Naive thymus-derived CD8-positive, alpha-beta T cell (primary cell): ENCODE data around the gene AWAT1. TPM values are rescaled to one million over a fixed set of nuclear protein-coding genes. Genes with fewer than 3 reads are reported as not detected.
"Not testable (repeated sequence)": the region's sequence is repeated elsewhere in the genome, so short reads cannot be mapped to it uniquely, and the experiment has no call there.

Source experiments
- ATAC-seq, 2 donors: fragments of 150-1000 bp; cut with Tn5 transposase in 1 of 2; sonication (Bioruptor Pico), chemical (Tn5 transposase) in 1 of 2; 1 replicate in 1 of 2; 2 replicates in 1 of 2; pipeline ENCODE4 v1.10.0; 2021; ENCODE audit warnings: mild to moderate bottlenecking in 2 of 2, moderate library complexity in 2 of 2
- POLR2A ChIA-PET: fragments of 350-600 bp; sonication (Branson Sonifier 250); formaldehyde crosslinking; loops from one replicate; lab custom pipeline; 2021; ENCODE audit warnings: antibody characterized with exemption; lab: Charles Lee
- DNase-seq, 10 donors: peaks; one replicate each; pipeline versions ENCODE4 v3.0.0 to v3.0.0-alpha.2; 2020 to 2022
- H3K27ac Mint-ChIP-seq, 10 donors: one replicate each; pipeline ENCODE4 v1.8.0; 2020 to 2022; ENCODE audit warnings: mild to moderate bottlenecking in 10 of 10, mixed read lengths in 10 of 10, moderate library complexity in 4 of 10, inconsistent platforms in 1 of 10
- H3K27me3 Mint-ChIP-seq, 5 donors: one replicate each; pipeline ENCODE4 v1.8.0; 2021 to 2022; ENCODE audit warnings: mixed read lengths in 5 of 5
- H3K36me3 Mint-ChIP-seq, 3 donors: one replicate each; pipeline ENCODE4 v1.8.0; 2020 to 2022; ENCODE audit warnings: mixed read lengths in 3 of 3, mild to moderate bottlenecking in 2 of 3, inconsistent platforms in 1 of 3
- H3K4me1 Mint-ChIP-seq, 4 donors: one replicate each; pipeline ENCODE4 v1.8.0; 2021 to 2022; ENCODE audit warnings: mixed read lengths in 4 of 4
- H3K4me3 Mint-ChIP-seq, 10 donors: one replicate each; pipeline ENCODE4 v1.8.0; 2020 to 2022; ENCODE audit warnings: mild to moderate bottlenecking in 10 of 10, mixed read lengths in 10 of 10, moderate library complexity in 6 of 10, inconsistent platforms in 1 of 10
- H3K9me3 Mint-ChIP-seq, 9 donors: one replicate each; pipeline ENCODE4 v1.8.0; 2020 to 2022; ENCODE audit warnings: mixed read lengths in 9 of 9, mild to moderate bottlenecking in 3 of 9, inconsistent platforms in 1 of 9, moderate library complexity in 1 of 9
- polyA plus RNA-seq, 3 donors: library from polyadenylated mRNA; unstranded; fragments of 300-500 nt; fragmentation: Illumina TruSeq; gene quantifications; one replicate each; pipeline ENCODE4 v1.2.3, GENCODE V29; 2021
- total RNA-seq, 8 experiments: library from RNA in 2 of 8; stranded (reverse) in 2 of 8; gene quantifications; one replicate each; pipeline ENCODE4 v1.2.3 and lab custom pipeline; 2021 to 2026

The AWAT1 gene
- total and polyA plus RNA-seq, 5 experiments from 2014 or later = not detected

DNA sequence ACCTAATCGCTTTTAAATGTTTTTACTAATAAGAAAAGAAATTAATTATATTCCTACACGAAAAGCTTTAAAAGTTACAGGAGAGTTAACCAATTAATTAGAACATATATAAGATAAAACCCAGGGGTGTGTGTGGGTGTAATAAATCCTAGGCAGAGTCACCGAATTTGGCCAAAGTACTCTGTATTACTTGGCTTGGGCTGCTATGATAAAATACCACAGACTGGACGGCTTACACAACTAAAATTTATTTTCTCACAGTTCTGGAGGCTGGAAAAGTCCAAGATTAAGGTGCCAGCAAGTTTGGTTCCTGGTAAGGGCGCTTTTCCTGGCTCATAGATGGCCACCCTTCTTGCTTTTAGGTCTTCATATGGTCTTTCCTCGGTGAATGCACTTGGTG is 10.4 kb downstream of the AWAT1 start:
- POLR2A ChIA-PET = no interaction called here

DNA sequence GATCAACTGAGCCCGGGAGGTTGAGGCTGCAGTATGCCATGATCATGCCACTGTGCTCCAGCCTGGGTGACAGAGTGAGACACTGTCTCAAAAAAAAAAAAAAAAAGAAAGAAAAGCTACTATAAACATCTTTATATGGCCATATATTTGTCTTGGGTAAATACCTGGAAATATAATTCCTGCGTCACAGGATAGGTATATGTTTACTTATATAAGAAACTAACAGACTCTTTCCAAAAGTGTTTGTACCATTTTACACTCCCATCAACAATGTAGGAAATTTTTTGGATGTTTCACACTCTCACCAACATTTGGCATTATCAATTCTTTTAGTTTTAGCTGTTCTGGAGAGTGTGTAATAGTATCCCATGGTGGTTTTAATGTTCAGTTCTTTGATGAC is 12.8 kb downstream of the AWAT1 start:
- Mint-ChIP-seq H3K36me3 (peaks cover 0 to 3% (median 0%) of the 10 kb centered on the region in 3 donors), H3K4me1 (no peaks in the 10 kb centered on the region), H3K27me3 (peaks cover 0 to 1% (median 0%) of the 10 kb centered on the region in 5 donors), H3K9me3 (no peaks in the 10 kb centered on the region), H3K27ac (no peak overlapping the region), H3K4me3 (no peak overlapping the region)
- POLR2A ChIA-PET = no interaction called here
- ATAC-seq (no peak), DNase-seq (no peak)

More for the DNA sequence above, 10.4 kb downstream of the AWAT1 start:
- H3K27ac Mint-ChIP-seq = no peak overlapping the region
- H3K4me3 Mint-ChIP-seq = no peak overlapping the region
- DNase-seq (no peak), ATAC-seq (no peak)
- H3K36me3 Mint-ChIP-seq = peaks cover 0 to 2% (median 0%) of the 10 kb centered on the region in 3 donors
- H3K27me3 Mint-ChIP-seq = peaks cover 0 to 1% (median 0%) of the 10 kb centered on the region in 5 donors
- H3K9me3 Mint-ChIP-seq = no peaks in the 10 kb centered on the region
- H3K4me1 Mint-ChIP-seq = no peaks in the 10 kb centered on the region

DNA sequence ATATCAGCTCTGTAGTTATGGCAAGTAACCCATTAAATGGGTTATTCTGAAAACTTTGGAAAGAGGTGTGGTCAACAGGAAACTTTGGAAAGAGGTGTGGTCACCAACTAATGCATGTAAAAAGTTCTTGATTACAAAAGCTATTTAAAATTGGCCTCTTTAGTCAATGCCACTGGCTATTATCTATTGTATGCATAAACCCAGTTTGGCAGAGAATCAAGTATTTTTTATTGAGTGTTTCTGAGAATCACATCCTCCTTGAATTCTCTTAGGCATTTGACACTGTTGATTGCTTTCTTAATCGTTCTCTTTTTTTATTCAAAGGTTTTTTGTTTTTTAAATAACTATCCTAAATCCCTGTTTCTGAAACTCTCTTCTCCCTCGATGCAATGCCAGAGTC is 18.0 kb downstream of the AWAT1 start:
- no peak for ATAC-seq
- Mint-ChIP-seq H3K4me1 (no peaks in the 10 kb centered on the region), H3K9me3 (no peaks in the 10 kb centered on the region), H3K27me3 (no peaks in the 10 kb centered on the region), H3K27ac (no peak overlapping the region), H3K36me3 (peaks cover 11 to 15% (median 13%) of the 10 kb centered on the region in 3 donors), H3K4me3 (no peak overlapping the region)
- POLR2A ChIA-PET = no interaction called here
- DNase-seq = no peak

DNA sequence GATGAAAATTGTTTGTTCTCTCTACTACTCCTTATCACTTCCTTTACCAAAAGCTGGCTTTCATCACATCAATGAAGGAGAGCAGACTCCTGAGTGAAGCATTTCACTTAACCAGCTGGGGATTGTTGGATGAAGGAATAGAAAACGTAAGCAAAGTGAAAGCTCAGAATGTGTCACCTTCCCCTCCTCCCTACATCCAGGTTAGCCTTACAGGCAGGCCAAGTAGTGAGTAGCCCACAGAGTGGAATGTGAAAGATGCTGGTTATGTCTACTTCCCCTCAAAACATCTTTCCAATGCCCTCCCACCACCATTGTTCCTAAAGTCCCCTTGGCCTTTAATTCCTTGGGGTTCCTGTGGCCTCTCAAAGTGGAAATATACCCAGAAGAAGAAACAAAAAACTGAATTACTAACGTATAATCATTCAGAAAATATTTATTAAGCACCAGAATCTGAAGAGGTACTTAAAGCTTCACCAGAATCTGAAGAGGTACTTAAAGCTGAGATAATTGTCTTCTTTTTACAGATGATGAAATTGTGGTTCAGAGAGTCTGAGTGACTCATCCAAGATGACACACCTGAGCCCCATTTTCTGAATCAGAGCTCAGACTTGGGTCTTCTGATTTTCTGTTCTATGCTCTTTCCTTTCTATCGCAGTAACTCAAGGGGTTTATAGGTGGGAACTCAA is 19.1 kb downstream of the AWAT1 start:
- POLR2A ChIA-PET = no interaction called here
- DNase-seq (no peak), ATAC-seq (no peak)
- H3K36me3 Mint-ChIP-seq = peaks cover 11 to 15% (median 13%) of the 10 kb centered on the region in 3 donors
- no peaks in the 10 kb centered on the region for H3K27me3 Mint-ChIP-seq
- no peaks in the 10 kb centered on the region for H3K4me1 Mint-ChIP-seq
- no peaks in the 10 kb centered on the region for H3K9me3 Mint-ChIP-seq
- H3K4me3 Mint-ChIP-seq = no peak overlapping the region
- no peak overlapping the region for H3K27ac Mint-ChIP-seq

DNA sequence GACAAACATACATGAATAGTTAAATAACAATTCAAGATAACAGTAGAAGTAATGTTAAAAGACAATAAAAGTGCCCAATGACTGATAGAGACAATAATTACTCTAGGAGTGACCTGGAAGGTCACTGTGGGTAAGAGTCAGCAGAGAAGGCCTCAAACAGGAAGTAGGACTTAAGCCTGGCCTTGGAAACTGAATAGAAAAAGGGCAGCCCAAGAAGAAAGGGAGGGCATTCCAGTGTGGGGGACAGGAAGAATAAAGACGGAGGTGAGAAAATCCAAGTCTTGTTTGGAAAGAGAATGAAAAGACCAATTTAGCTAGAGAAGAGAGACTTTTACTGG is 19.6 kb downstream of the AWAT1 start:
- H3K9me3 Mint-ChIP-seq = no peaks in the 10 kb centered on the region
- H3K36me3 Mint-ChIP-seq = peaks cover 10 to 15% (median 13%) of the 10 kb centered on the region in 3 donors
- H3K27ac Mint-ChIP-seq = no peak overlapping the region
- ATAC-seq (no peak), DNase-seq (no peak)
- H3K27me3 Mint-ChIP-seq = no peaks in the 10 kb centered on the region
- H3K4me1 Mint-ChIP-seq = no peaks in the 10 kb centered on the region
- no peak overlapping the region for H3K4me3 Mint-ChIP-seq
- POLR2A ChIA-PET = no interaction called here

DNA sequence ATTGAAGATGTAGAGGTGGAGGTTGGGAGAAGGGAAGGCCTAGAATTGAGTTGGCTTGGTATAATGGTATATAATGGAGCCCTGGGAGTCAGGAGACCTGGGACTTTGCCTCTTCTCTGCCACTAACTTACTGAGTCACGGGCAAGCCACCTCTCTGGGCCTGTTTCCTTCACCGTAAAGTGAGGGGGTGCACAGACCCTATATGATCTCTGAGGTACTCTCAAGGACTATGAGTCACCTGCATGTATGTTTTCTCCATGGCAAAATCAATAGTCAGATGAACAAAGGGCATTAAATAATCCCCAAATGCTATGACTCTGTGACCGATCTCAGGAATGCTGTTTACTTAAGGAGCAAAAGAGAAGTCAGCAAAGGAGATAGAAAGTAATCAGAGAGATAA is 20.5 kb downstream of the AWAT1 start:
- no peak overlapping the region for H3K27ac Mint-ChIP-seq
- H3K4me3 Mint-ChIP-seq = no peak overlapping the region
- no peaks in the 10 kb centered on the region for H3K27me3 Mint-ChIP-seq
- no peak for DNase-seq
- POLR2A ChIA-PET = no interaction called here
- no peaks in the 10 kb centered on the region for H3K9me3 Mint-ChIP-seq
- ATAC-seq = no peak
- no peaks in the 10 kb centered on the region for H3K4me1 Mint-ChIP-seq
- peaks cover 10 to 15% (median 13%) of the 10 kb centered on the region in 3 donors for H3K36me3 Mint-ChIP-seq

DNA sequence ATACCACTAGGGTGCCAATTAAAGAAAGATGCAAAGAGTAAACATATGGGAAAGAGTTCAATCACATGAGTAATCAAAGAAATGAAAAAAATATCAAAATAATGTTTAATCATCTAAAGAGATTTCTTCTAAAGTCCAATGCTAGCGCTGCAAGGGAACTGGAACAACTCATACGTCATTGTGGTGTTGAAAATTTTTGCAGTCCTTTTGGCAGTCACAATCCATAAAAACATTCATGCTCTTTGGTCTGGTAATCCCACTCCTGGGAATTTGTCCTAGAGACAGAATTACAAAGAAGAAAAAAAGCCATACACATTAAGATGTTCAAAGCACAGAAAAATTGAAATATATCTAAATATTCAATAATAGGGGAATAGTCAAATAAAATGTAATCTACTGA is 21.0 kb downstream of the AWAT1 start:
- no peaks in the 10 kb centered on the region for H3K9me3 Mint-ChIP-seq
- H3K4me1 Mint-ChIP-seq = no peaks in the 10 kb centered on the region
- POLR2A ChIA-PET = no interaction called here
- H3K27ac Mint-ChIP-seq = no peak overlapping the region
- H3K4me3 Mint-ChIP-seq = no peak overlapping the region
- H3K27me3 Mint-ChIP-seq = no peaks in the 10 kb centered on the region
- peaks cover 10 to 15% (median 13%) of the 10 kb centered on the region in 3 donors for H3K36me3 Mint-ChIP-seq
- no peak for ATAC-seq
- DNase-seq = no peak

DNA sequence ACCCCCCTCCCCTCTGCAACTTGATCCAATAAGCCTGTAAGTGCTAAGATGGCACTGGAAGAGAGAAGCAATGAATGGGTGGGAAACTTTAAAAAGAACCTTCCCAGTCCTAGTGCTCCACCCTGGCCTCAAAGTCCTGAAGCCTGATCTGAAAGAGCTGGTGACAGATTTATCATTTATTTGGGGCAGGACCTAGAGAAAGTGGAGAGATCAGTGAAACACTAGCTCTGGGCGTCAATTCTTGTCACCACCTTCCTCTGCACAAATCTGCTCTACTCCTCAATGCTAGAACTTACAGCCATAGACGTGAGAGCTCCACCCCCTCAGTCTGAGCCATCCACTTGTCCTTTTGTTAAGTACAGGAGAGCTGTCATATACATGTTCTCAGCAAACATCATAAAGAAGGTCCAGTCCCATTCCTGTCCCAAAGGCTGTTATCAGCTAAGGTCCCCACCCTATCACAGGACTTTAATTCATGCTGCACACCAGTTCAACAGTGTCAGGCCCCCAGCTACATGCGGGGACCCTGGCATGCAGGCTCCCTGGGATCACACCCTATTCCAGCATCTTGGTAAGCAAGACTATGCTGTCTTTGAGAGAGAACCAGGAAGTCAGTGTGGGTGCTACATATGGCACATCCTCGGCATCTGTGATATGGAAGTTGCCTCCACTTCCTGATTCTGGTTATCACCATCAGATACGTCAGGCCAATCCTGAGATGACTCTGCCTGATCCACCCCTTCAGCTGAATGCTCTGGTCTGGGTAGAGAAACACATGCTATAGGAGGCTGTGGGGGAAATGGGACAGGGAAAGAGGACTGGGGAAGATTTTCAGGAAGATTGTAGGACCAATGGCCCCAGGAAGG is 23.2 kb downstream of the AWAT1 start:
- no peak for ATAC-seq
- POLR2A ChIA-PET = no interaction called here
- H3K27me3 Mint-ChIP-seq = no peaks in the 10 kb centered on the region

DNA sequence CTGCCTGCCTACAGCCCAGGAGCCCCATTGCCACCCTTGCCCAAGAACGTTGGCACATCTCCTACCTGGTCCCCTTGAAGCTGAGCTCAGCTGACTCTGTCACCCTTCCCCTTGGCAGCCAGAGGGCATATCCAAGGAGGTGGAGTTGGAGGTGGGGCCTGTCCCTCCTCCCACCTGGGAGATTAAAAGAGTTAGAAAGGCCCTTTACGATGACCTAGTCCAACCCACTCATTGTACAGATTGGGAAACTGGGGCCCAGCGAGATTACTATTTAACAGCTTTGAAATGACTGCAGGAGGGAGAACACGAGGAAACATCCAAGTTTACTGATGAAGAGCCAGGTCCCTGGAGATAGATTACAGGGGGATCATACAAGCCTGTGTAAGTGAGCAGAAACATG is 25.6 kb downstream of the AWAT1 start, which contains the start of gene P2RY4:
TSS of gene P2RY4 (minus strand) at position 101 of the 400 bp plus-strand sequence. CDS start 580 bp downstream, outside the sequence.
- H3K36me3 Mint-ChIP-seq = peaks cover 0 to 2% (median under 1%) of the 10 kb centered on the region in 3 donors
- DNase-seq (no peak), ATAC-seq (no peak)
- H3K4me1 Mint-ChIP-seq = no peaks in the 10 kb centered on the region
- H3K27me3 Mint-ChIP-seq = no peaks in the 10 kb centered on the region
- POLR2A ChIA-PET = no interaction called here
- H3K27ac Mint-ChIP-seq = no peak within 1 kb of the TSS
- H3K9me3 Mint-ChIP-seq = no peaks in the 10 kb centered on the region
- H3K4me3 Mint-ChIP-seq = no peak within 1 kb of the TSS

More for the DNA sequence above, 23.2 kb downstream of the AWAT1 start:
- H3K4me1 Mint-ChIP-seq = no peaks in the 10 kb centered on the region
- DNase-seq = no peak
- no peak overlapping the region for H3K27ac Mint-ChIP-seq
- H3K9me3 Mint-ChIP-seq = no peaks in the 10 kb centered on the region
- H3K4me3 Mint-ChIP-seq = no peak overlapping the region
- H3K36me3 Mint-ChIP-seq = peaks cover 8 to 15% (median 13%) of the 10 kb centered on the region in 3 donors

DNA sequence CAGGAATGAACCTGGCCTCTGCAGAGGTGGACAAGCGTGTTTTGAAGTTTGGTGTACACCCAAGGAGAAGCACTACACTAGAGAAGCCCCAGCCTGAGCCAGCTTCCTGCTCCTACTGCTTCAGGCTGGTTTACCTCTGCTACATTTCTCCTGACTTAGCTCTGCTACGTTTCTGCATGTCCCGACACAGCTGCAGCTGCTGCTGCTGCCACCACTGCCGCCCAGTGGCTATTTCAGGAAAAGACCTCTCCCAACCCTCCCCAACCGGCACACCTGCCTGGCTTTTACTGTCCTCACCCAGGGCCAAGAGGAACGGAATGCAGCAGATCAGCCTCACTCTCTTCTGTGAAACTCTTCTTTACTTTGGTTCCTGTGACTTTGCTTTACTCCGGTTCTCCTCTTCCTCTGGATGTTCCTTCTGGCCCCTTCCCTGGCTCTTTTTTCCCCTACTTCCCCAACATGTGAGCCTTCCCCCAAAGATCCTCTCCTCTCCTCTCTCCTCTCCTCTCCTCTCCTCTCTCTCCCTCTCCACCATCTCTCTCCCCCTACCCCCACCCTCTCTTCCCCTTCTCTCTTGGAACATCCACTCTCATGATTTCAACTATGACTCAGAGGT is 28.6 kb downstream of the AWAT1 start:
- ATAC-seq (peak in 1 of 2 donors; percentile 44), DNase-seq (peak in 2 of 10 donors; percentile 0 to 7)
- no peak overlapping the region for H3K27ac Mint-ChIP-seq
- no peaks in the 10 kb centered on the region for H3K4me1 Mint-ChIP-seq
- H3K9me3 Mint-ChIP-seq = no peaks in the 10 kb centered on the region
- H3K27me3 Mint-ChIP-seq = no peaks in the 10 kb centered on the region
- POLR2A ChIA-PET = no interaction called here
- H3K36me3 Mint-ChIP-seq = peaks cover 0 to 5% (median 0%) of the 10 kb centered on the region in 3 donors
- H3K4me3 Mint-ChIP-seq = no peak overlapping the region

DNA sequence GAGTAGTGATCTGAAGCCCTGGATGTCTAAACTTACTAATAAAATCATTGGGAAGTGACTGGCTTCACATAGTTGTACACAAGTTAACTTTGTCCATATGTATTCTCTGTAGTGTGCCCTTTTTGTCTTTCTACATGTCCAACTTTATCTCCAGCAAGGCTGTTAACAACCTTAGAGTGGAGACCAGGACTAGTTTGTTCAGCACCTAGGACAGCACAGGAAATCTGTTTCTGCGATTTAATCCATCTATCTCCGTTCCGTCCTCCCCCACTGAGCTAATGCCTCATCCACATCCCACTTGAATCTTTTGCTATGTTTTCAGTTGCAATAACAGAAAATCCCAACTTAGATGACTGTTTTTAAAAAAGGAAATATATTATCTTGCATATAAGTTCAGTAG is 30.3 kb downstream of the AWAT1 start:
- DNase-seq (no peak), ATAC-seq (no peak)
- H3K27me3 Mint-ChIP-seq = no peaks in the 10 kb centered on the region
- H3K36me3 Mint-ChIP-seq = peaks cover 0 to 5% (median 0%) of the 10 kb centered on the region in 3 donors
- H3K9me3 Mint-ChIP-seq = no peaks in the 10 kb centered on the region
- H3K27ac Mint-ChIP-seq = no peak overlapping the region
- POLR2A ChIA-PET = no interaction called here
- H3K4me1 Mint-ChIP-seq = no peaks in the 10 kb centered on the region
- no peak overlapping the region for H3K4me3 Mint-ChIP-seq

DNA sequence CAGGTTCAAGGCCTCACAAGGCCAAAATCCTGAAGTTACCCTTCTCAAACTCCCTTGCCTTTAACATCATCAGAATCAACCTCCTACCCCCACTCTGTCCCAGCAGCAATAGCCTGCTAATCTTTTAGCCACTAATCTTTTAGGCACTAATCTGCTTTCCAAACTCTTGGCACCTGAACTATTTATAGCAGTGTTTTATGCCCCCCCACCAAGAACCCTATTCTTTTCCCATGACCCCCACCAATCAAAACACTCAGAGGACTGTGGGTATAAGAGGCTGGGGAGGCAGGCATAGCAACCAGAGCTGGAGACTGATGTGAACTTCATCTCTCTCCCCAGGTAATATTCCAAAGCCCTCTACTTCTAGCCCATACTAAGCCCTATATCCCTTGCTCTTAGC is 33.6 kb downstream of the AWAT1 start, which contains the start of gene ARR3:
TSS of gene ARR3 (plus strand) at position 301 of the 400 bp plus-strand sequence. CDS start 1,052 bp downstream, outside the sequence.
- Mint-ChIP-seq H3K36me3 (peaks cover 0 to 5% (median 0%) of the 10 kb centered on the region in 3 donors), H3K4me1 (no peaks in the 10 kb centered on the region), H3K9me3 (no peaks in the 10 kb centered on the region), H3K27me3 (no peaks in the 10 kb centered on the region), H3K4me3 (no peak within 1 kb of the TSS), H3K27ac (no peak within 1 kb of the TSS)
- POLR2A ChIA-PET = no interaction called here
- ATAC-seq = no peak
- DNase-seq = no peak

DNA sequence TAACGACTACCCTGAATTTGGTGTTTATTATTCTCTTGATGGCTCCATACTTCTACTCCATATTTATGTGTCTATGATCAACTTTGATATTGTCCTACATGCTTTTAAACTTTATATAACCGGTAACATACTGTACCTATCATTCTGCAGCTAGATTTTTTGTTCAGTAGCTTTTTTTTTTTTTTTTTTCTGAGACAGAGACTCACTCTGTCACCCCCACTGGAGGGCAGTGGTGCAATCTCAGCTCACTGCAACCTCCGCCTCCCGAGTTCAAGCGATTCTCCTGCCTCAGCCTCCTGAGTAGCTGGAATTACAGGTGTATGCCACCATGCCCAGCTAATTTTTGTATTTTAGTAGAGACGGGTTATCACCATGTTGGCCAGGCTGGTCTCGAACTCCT is 39.6 kb downstream of the AWAT1 start:
- H3K36me3 Mint-ChIP-seq, POLR2A ChIA-PET, H3K27me3 Mint-ChIP-seq, H3K27ac Mint-ChIP-seq, H3K9me3 Mint-ChIP-seq, ATAC-seq, H3K4me1 Mint-ChIP-seq, H3K4me3 Mint-ChIP-seq, DNase-seq: not testable (repeated sequence)
